ENCODE data around the gene PRKCZ.

Gene PRKCZ

GRCh38 chr1:2060072-2060471, 9.9 kb downstream of the PRKCZ start:
- no peaks in the 10 kb centered on the region for H3K27me3 ChIP-seq (ENCODE audit: insufficient read depth, poor library complexity, severe bottlenecking)
- DNase-seq (ENCODE audit: low read depth in 1 of 2, low spot score in 1 of 2) = no peak
- H3K27ac ChIP-seq (replicated peaks) = no peak overlapping the region
- no peak overlapping the region for H3K4me3 ChIP-seq (replicated peaks; ENCODE audit: insufficient read depth, low read length)
- TF ChIP-seq POLR2AphosphoS5 (IDR thresholded peaks at IDR 0.05; ENCODE audit: low read depth) (no peak), GABPA (IDR thresholded peaks at IDR 0.05; ENCODE audit: low read depth) (no peak), SPI1 (IDR thresholded peaks at IDR 0.05; ENCODE audit: borderline replicate concordance, low read depth) (no peak), CTCF (IDR thresholded peaks at IDR 0.05; ENCODE audit: insufficient read depth, low read length) (no peak), REST (IDR thresholded peaks at IDR 0.05; ENCODE audit: insufficient replicate concordance, low read depth) (no peak)

GRCh38 chr1:2060535-2060934, 10.3 kb downstream of the PRKCZ start:
- Histone ChIP-seq H3K4me3 (replicated peaks; ENCODE audit: insufficient read depth, low read length) (no peak overlapping the region), H3K27ac (replicated peaks) (no peak overlapping the region), H3K27me3 (ENCODE audit: insufficient read depth, poor library complexity, severe bottlenecking) (no peaks in the 10 kb centered on the region)
- TF ChIP-seq POLR2AphosphoS5 (IDR thresholded peaks at IDR 0.05; ENCODE audit: low read depth) (no peak), REST (IDR thresholded peaks at IDR 0.05; ENCODE audit: insufficient replicate concordance, low read depth) (no peak), CTCF (IDR thresholded peaks at IDR 0.05; ENCODE audit: insufficient read depth, low read length) (no peak), SPI1 (IDR thresholded peaks at IDR 0.05; ENCODE audit: borderline replicate concordance, low read depth) (no peak), GABPA (IDR thresholded peaks at IDR 0.05; ENCODE audit: low read depth) (no peak)
- DNase-seq (ENCODE audit: low read depth in 1 of 2, low spot score in 1 of 2) = no peak

- H3K27ac ChIP-seq (replicated peaks) = no peak overlapping the region
- no peak for DNase-seq (ENCODE audit: low read depth in 1 of 2, low spot score in 1 of 2)
- TF ChIP-seq GABPA (IDR thresholded peaks at IDR 0.05; ENCODE audit: low read depth) (no peak), SPI1 (IDR thresholded peaks at IDR 0.05; ENCODE audit: borderline replicate concordance, low read depth) (no peak)
- H3K27me3 ChIP-seq (ENCODE audit: insufficient read depth, poor library complexity, severe bottlenecking) = no peaks in the 10 kb centered on the region
- no peak overlapping the region for H3K4me3 ChIP-seq (replicated peaks; ENCODE audit: insufficient read depth, low read length)
Measured at GRCh38 chr1:2061065-2061778, 11.0 kb downstream of the PRKCZ start.

- H3K4me3 ChIP-seq (replicated peaks; ENCODE audit: insufficient read depth, low read length) = no peak overlapping the region
- DNase-seq (ENCODE audit: low read depth in 1 of 2, low spot score in 1 of 2) = no peak
- no peaks in the 10 kb centered on the region for H3K27me3 ChIP-seq (ENCODE audit: insufficient read depth, poor library complexity, severe bottlenecking)
- TF ChIP-seq REST (IDR thresholded peaks at IDR 0.05; ENCODE audit: insufficient replicate concordance, low read depth) = no peak
- TF ChIP-seq CTCF (IDR thresholded peaks at IDR 0.05; ENCODE audit: insufficient read depth, low read length) = no peak
- no peak for TF ChIP-seq POLR2AphosphoS5 (IDR thresholded peaks at IDR 0.05; ENCODE audit: low read depth)
- TF ChIP-seq SPI1 (IDR thresholded peaks at IDR 0.05; ENCODE audit: borderline replicate concordance, low read depth) = no peak
- no peak for TF ChIP-seq GABPA (IDR thresholded peaks at IDR 0.05; ENCODE audit: low read depth)
- H3K27ac ChIP-seq (replicated peaks) = no peak overlapping the region
Measured at GRCh38 chr1:2065699-2066098, 15.5 kb downstream of the PRKCZ start.

All from HL-60 (cell line).